ENCODE data around the gene KRT71. TPM values are rescaled to one million over a fixed set of nuclear protein-coding genes. Genes with fewer than 3 reads are reported as not detected.

Gene KRT71
- total RNA-seq, 1 experiment from 2014 or later = not detected

DNA sequence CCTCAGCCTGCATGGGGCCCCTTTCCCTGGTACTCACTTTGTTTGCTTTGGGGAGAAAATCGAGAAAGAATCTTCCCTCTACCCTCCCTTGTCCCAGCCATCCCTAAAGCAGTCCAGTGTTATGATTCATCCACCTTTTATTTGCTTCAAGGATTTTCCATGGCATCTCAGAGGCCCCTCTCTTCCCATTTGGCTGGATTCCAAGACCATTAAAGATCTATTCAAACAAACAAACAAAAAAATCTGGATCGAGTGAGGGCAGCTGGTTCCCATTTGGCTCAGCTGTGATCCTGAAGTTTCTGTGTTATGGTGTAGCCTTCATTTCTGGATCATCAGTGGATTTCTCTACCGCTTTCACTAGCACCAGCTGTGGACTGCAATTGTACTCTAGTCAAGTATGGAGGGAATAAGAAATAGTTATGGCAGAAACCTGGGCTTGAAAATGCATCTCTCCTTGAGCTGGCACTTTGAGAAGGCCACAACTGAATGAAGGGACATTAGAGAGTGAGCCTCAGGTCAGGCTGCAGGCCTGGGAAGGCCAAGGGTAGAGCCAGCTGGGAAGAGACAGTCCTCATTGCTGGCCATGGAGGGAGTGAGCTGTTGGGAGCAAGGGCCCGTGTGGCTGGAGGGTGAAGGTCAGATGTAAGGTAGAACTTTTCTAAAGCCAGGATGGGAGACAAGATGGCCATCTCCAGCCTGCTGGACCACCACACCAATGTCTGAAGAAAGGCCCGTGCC, 13.7 kb downstream of the KRT71 start:
- no peaks in the 10 kb centered on the region for H3K36me3 ChIP-seq (ENCODE audit: low read depth, low read length)
- ATAC-seq = peak; percentile 93
- H3K4me2 ChIP-seq (ENCODE audit: low read length) = peak overlapping the region; percentile 70
- intact Hi-C loops (cut with micrococcal nuclease) = no loop called here
- no peaks in the 10 kb centered on the region for H4K20me1 ChIP-seq (ENCODE audit: low read length)
- H3K4me1 ChIP-seq (ENCODE audit: insufficient read depth, low read length) = peaks cover 19% of the 10 kb centered on the region
- no TSS peak for BruUV-seq (replicated peaks)
- POLR2A ChIA-PET (ENCODE audit: unreplicated experiment) = no interaction called here
- H3K4me3 ChIP-seq (ENCODE audit: low read length) = no peak overlapping the region
- TF ChIP-seq, protein P1, sequence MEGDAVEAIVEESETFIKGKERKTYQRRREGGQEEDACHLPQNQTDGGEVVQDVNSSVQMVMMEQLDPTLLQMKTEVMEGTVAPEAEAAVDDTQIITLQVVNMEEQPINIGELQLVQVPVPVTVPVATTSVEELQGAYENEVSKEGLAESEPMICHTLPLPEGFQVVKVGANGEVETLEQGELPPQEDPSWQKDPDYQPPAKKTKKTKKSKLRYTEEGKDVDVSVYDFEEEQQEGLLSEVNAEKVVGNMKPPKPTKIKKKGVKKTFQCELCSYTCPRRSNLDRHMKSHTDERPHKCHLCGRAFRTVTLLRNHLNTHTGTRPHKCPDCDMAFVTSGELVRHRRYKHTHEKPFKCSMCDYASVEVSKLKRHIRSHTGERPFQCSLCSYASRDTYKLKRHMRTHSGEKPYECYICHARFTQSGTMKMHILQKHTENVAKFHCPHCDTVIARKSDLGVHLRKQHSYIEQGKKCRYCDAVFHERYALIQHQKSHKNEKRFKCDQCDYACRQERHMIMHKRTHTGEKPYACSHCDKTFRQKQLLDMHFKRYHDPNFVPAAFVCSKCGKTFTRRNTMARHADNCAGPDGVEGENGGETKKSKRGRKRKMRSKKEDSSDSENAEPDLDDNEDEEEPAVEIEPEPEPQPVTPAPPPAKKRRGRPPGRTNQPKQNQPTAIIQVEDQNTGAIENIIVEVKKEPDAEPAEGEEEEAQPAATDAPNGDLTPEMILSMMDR (conservative IDR thresholded peaks at IDR 0.05; ENCODE audit: low read depth, low read length) = no peak
- TF ChIP-seq EZH2 (IDR thresholded peaks at IDR 0.05; ENCODE audit: low read length, unreplicated experiment) (no peak), EZH2phosphoT487 (IDR thresholded peaks at IDR 0.05; ENCODE audit: borderline replicate concordance, low read length) (no peak)
- no peak overlapping the region for H2AFZ ChIP-seq (ENCODE audit: low read length)
- H3K9ac ChIP-seq (ENCODE audit: low read length) = no peak overlapping the region
- peak; percentile 93 for DNase-seq
- no peaks in the 10 kb centered on the region for H3K27me3 ChIP-seq (ENCODE audit: low read length)
- H3K79me2 ChIP-seq (ENCODE audit: low read length) = no peaks in the 10 kb centered on the region
- no peaks in the 10 kb centered on the region for H3K9me2 ChIP-seq (replicated peaks; ENCODE audit: low read length)
- H3K27ac ChIP-seq (ENCODE audit: low read length) = no peak overlapping the region
- no peaks in the 10 kb centered on the region for H3F3A ChIP-seq (ENCODE audit: low read length, unreplicated experiment)
- CTCF ChIA-PET = no interaction called here
- no peaks in the 10 kb centered on the region for H3K9me3 ChIP-seq (ENCODE audit: low read length)

DNA sequence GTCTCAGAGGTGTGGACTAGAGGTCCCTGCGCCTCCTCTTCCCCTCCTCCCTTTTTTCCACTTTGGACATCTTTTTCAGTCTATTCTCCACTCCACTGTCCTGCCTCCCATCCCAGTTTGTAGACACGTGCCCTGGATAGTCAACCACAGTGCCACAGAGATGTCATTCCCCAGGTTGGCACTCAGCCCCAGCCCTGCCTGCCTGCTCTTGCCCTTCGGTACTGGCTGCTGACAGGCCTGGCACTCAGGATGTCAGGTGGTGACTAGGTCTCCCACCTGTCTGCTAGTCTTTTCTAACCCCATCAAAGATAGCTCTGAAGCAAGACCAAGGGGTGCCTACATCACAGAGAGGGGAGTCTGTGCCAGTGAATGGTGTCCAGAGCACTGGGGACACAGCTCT, 15.8 kb downstream of the KRT71 start:
- Histone ChIP-seq H3K4me1 (ENCODE audit: insufficient read depth, low read length) (peaks cover 19% of the 10 kb centered on the region), H3K36me3 (ENCODE audit: low read depth, low read length) (no peaks in the 10 kb centered on the region), H3K79me2 (ENCODE audit: low read length) (no peaks in the 10 kb centered on the region), H3K9ac (ENCODE audit: low read length) (no peak overlapping the region), H4K20me1 (ENCODE audit: low read length) (no peaks in the 10 kb centered on the region), H3K4me3 (ENCODE audit: low read length) (no peak overlapping the region), H3K9me2 (replicated peaks; ENCODE audit: low read length) (no peaks in the 10 kb centered on the region), H3F3A (ENCODE audit: low read length, unreplicated experiment) (no peaks in the 10 kb centered on the region), H2AFZ (ENCODE audit: low read length) (no peak overlapping the region), H3K9me3 (ENCODE audit: low read length) (no peaks in the 10 kb centered on the region), H3K27me3 (ENCODE audit: low read length) (no peaks in the 10 kb centered on the region), H3K4me2 (ENCODE audit: low read length) (no peak overlapping the region), H3K27ac (ENCODE audit: low read length) (no peak overlapping the region)
- DNase-seq (no peak), ATAC-seq (no peak)
- POLR2A ChIA-PET (ENCODE audit: unreplicated experiment) = no interaction called here
- no peak for TF ChIP-seq EZH2phosphoT487 (IDR thresholded peaks at IDR 0.05; ENCODE audit: borderline replicate concordance, low read length)
- TF ChIP-seq, protein P1 (conservative IDR thresholded peaks at IDR 0.05; ENCODE audit: low read depth, low read length) = no peak
- TF ChIP-seq EZH2 (IDR thresholded peaks at IDR 0.05; ENCODE audit: low read length, unreplicated experiment) = no peak
- CTCF ChIA-PET = no interaction called here
- BruUV-seq (replicated peaks) = no TSS peak
- intact Hi-C loops (cut with micrococcal nuclease) = no loop called here

DNA sequence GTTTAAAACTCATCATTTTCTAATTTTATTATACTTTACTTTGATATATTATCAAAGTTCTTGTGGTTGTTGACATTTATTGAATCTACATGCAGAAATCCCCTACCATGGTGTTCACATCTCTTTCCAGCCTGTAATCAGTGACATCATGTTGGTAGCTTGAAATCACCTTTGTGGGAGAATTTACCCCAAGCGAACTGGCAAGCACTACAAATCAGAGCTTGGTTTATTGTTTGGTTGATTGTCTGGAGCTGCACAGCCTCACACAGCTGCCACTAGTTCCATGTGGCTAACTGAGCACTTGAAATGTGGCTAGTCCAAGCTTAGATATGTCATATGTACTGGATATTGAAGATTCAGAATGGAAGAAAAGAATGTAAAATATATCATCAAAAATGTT, 17.4 kb downstream of the KRT71 start:
- DNase-seq = no peak
- intact Hi-C loops (cut with micrococcal nuclease) = no loop called here
- TF ChIP-seq EZH2phosphoT487 (IDR thresholded peaks at IDR 0.05; ENCODE audit: borderline replicate concordance, low read length) (no peak), EZH2 (IDR thresholded peaks at IDR 0.05; ENCODE audit: low read length, unreplicated experiment) (no peak)
- TF ChIP-seq, protein P1 (conservative IDR thresholded peaks at IDR 0.05; ENCODE audit: low read depth, low read length) = no peak
- no TSS peak for BruUV-seq (replicated peaks)
- Histone ChIP-seq H3K9ac (ENCODE audit: low read length) (no peak overlapping the region), H2AFZ (ENCODE audit: low read length) (no peak overlapping the region), H3K4me3 (ENCODE audit: low read length) (no peak overlapping the region), H3K36me3 (ENCODE audit: low read depth, low read length) (no peaks in the 10 kb centered on the region), H3K9me3 (ENCODE audit: low read length) (no peaks in the 10 kb centered on the region), H3K9me2 (replicated peaks; ENCODE audit: low read length) (no peaks in the 10 kb centered on the region), H3K27ac (ENCODE audit: low read length) (no peak overlapping the region), H3K4me2 (ENCODE audit: low read length) (no peak overlapping the region), H3K4me1 (ENCODE audit: insufficient read depth, low read length) (peaks cover 19% of the 10 kb centered on the region), H3F3A (ENCODE audit: low read length, unreplicated experiment) (no peaks in the 10 kb centered on the region), H3K79me2 (ENCODE audit: low read length) (no peaks in the 10 kb centered on the region), H3K27me3 (ENCODE audit: low read length) (no peaks in the 10 kb centered on the region), H4K20me1 (ENCODE audit: low read length) (no peaks in the 10 kb centered on the region)
- CTCF ChIA-PET = interaction anchor here (0.6 kb wide), 1 partner anchor 446 kb away, joined by 3 read pairs; no protein-coding TSS in a partner anchor
- POLR2A ChIA-PET (ENCODE audit: unreplicated experiment) = no interaction called here
- no peak for ATAC-seq
